Measurements from ENCODE around the gene TSR1. TPM values are rescaled to one million over a fixed set of nuclear protein-coding genes. Genes with fewer than 3 reads are reported as not detected.

TSR1 gene
- total RNA-seq, 4 donors from 2014 or later = 76.7 to 94.1 (median 84.7) TPM

DNA sequence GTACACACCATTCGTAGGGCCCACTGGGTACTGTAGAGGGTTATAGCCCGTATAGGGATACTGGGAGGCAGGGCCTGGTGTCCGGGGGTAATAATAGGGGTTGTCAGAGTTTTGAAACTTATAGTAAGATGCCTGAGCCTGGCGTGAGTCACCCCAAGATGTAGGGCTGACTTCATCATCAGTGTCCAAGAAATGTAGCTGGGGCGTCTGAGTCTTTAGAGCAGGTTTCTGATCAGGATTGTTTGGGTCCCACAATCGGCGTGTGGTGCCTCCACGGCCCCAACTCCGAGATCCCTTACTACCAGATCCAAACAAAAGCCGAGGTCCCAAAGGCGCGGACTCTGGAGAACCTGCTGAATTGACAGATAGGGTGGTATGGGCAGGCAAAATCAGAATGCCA, 37.1 kb downstream of the TSR1 start:
- Histone ChIP-seq H3K4me1 (peaks cover 11 to 21% of the 10 kb centered on the region in 2 donors), H3K4me3 (no peak overlapping the region), H3K9me3 (no peaks in the 10 kb centered on the region), H3K27ac (no peak overlapping the region), H3K27me3 (no peaks in the 10 kb centered on the region), H3K36me3 (peaks cover 0 to 52% of the 10 kb centered on the region in 2 donors)
- no peak for DNase-seq
- TF ChIP-seq POLR2A (IDR thresholded peaks at IDR 0.05) = no peak
- TF ChIP-seq, protein P1, sequence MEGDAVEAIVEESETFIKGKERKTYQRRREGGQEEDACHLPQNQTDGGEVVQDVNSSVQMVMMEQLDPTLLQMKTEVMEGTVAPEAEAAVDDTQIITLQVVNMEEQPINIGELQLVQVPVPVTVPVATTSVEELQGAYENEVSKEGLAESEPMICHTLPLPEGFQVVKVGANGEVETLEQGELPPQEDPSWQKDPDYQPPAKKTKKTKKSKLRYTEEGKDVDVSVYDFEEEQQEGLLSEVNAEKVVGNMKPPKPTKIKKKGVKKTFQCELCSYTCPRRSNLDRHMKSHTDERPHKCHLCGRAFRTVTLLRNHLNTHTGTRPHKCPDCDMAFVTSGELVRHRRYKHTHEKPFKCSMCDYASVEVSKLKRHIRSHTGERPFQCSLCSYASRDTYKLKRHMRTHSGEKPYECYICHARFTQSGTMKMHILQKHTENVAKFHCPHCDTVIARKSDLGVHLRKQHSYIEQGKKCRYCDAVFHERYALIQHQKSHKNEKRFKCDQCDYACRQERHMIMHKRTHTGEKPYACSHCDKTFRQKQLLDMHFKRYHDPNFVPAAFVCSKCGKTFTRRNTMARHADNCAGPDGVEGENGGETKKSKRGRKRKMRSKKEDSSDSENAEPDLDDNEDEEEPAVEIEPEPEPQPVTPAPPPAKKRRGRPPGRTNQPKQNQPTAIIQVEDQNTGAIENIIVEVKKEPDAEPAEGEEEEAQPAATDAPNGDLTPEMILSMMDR (IDR thresholded peaks at IDR 0.05 in 4 of 5, conservative IDR thresholded peaks at IDR 0.05 in 1 of 5) = no peak
- intact Hi-C loops (cut with DNase I; ENCODE audit: low total_unique reads) (no loop called here), in situ Hi-C loops (cut with MboI; ENCODE audit: low sequenced_read_pairs in 4 of 4) (loop anchor here in 1 of 4 donors (25.0 kb wide), 1 partner anchor 412 kb away; no protein-coding TSS in a partner anchor)
- ATAC-seq = no peak

DNA sequence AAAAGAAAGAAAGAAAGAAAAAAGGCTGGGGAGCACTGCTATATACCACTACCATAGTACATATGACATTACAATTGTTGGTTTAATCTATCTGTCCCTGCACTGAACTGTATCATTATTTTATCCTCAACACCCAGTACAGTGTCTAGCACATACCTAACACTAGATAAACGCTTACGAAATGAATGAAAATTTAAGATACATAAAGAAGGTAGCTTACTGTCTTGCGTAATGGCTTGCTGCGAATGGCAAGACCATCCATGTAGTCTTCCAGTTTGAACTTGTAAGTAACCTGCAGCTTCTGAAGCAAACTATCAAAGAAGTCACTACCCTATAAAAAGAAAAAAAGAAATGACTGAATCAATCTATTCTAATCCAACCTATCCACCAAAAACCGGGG, 39.2 kb downstream of the TSR1 start:
- in situ Hi-C loops (cut with MboI; ENCODE audit: low sequenced_read_pairs in 4 of 4) = loop anchor here in 1 of 4 donors (25.0 kb wide), 1 partner anchor 410 kb away; no protein-coding TSS in a partner anchor
- H3K36me3 ChIP-seq = peaks cover 0 to 73% of the 10 kb centered on the region in 2 donors

DNA sequence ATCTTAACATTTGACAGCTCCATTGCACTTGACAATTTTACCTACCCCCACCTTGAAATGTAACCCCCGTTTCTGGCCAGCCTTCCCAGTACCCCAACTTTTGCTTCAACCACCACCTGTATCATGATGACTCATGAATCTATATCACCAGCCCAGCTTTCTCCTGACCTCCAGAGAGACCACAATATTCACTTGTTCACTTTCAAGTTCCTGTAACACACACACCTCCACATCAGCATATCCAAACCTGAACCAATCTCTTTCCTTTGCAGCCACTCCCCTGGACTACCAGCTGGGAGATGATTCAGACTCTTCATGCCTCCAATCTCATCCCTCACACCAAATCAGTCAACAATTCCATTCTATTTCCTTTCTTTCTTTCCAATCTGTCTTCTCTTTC, 40.7 kb downstream of the TSR1 start:
- H3K27me3 ChIP-seq = no peaks in the 10 kb centered on the region
- TF ChIP-seq, protein P1 (IDR thresholded peaks at IDR 0.05 in 4 of 5, conservative IDR thresholded peaks at IDR 0.05 in 1 of 5) = no peak
- no peak for TF ChIP-seq POLR2A (IDR thresholded peaks at IDR 0.05)
- in situ Hi-C loops (cut with MboI; ENCODE audit: low sequenced_read_pairs in 4 of 4) (loop anchor here in 1 of 4 donors (25.0 kb wide), 1 partner anchor 408 kb away; no protein-coding TSS in a partner anchor), intact Hi-C loops (cut with DNase I; ENCODE audit: low total_unique reads) (no loop called here)
- H3K9me3 ChIP-seq = no peaks in the 10 kb centered on the region
- DNase-seq (no peak), ATAC-seq (no peak)
- H3K4me1 ChIP-seq = peaks cover 0 to 9% of the 10 kb centered on the region in 2 donors
- no peak overlapping the region for H3K4me3 ChIP-seq
- no peak overlapping the region for H3K27ac ChIP-seq
- H3K36me3 ChIP-seq = peaks cover 0 to 87% of the 10 kb centered on the region in 2 donors

More for the DNA sequence above, 39.2 kb downstream of the TSR1 start:
- ATAC-seq (no peak), DNase-seq (no peak)
- H3K27me3 ChIP-seq = no peaks in the 10 kb centered on the region
- no peak overlapping the region for H3K4me3 ChIP-seq
- intact Hi-C loops (cut with DNase I; ENCODE audit: low total_unique reads) = no loop called here
- H3K4me1 ChIP-seq = peaks cover 3 to 16% of the 10 kb centered on the region in 2 donors
- TF ChIP-seq, protein P1 (IDR thresholded peaks at IDR 0.05 in 4 of 5, conservative IDR thresholded peaks at IDR 0.05 in 1 of 5) = no peak
- no peak for TF ChIP-seq POLR2A (IDR thresholded peaks at IDR 0.05)
- H3K9me3 ChIP-seq = no peaks in the 10 kb centered on the region
- no peak overlapping the region for H3K27ac ChIP-seq

DNA sequence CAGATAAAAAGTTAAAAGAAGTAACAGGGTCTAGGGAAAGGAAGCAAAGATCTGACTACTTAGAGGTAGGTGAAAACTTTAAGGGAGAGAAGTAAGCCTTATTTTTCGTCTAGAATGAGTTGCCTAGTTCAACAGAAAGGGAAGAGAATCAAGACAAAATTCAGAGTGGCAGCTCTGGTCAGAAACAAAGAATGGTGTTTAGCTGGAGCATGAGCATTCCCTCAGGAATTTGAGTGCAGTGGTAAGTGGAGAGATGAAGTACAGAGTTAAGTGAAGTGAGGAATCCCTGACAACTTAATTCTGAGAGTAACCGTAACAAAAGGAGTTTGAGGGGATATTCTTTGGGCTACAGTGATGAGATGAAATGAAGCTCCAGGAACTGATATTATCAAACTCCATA, 44.2 kb downstream of the TSR1 start:
- Histone ChIP-seq H3K36me3 (peaks cover 0 to 83% of the 10 kb centered on the region in 2 donors), H3K9me3 (no peaks in the 10 kb centered on the region), H3K27ac (no peak overlapping the region), H3K27me3 (no peaks in the 10 kb centered on the region), H3K4me3 (no peak overlapping the region), H3K4me1 (no peaks in the 10 kb centered on the region)
- intact Hi-C loops (cut with DNase I; ENCODE audit: low total_unique reads) = no loop called here
- TF ChIP-seq POLR2A (IDR thresholded peaks at IDR 0.05) = no peak
- TF ChIP-seq, protein P1 (IDR thresholded peaks at IDR 0.05 in 4 of 5, conservative IDR thresholded peaks at IDR 0.05 in 1 of 5) = no peak
- ATAC-seq = no peak
- in situ Hi-C loops (cut with MboI; ENCODE audit: low sequenced_read_pairs in 4 of 4) = loop anchor here in 1 of 4 donors (25.0 kb wide), 1 partner anchor 405 kb away; no protein-coding TSS in a partner anchor
- DNase-seq = no peak
